K562 (cell line): ENCODE data around the gene POLD3. TPM values are rescaled to one million over a fixed set of nuclear protein-coding genes. Genes with fewer than 3 reads are reported as not detected.

Experiments used
- ATAC-seq: fragments of 200-7000 bp; cut with Tn5 transposase; 3 replicates; pipeline ENCODE4 v1.9.1; 2020; ENCODE audit warnings: moderate library complexity
- BruUV-seq: library from RNA; stranded (reverse); fragments of 400-500 nt; replicated peaks from 2 replicates; lab custom pipeline; 2021; lab: Mats Ljungman, UMichigan
- CTCF ChIA-PET: fragments of 300-600 bp; formaldehyde crosslinking; extraction: SDS; loops from one replicate; lab custom pipeline; 2021; ENCODE audit warnings: low intra/inter-chr PET ratio; lab: Yijun Ruan, JAX
- POLR2A ChIA-PET: fragments of 300-600, 350-650 bp; sonication (Branson Sonifier 250); formaldehyde crosslinking; extraction: SDS; loops from one replicate; lab custom pipeline; 2021; ENCODE audit warnings: antibody characterized with exemption, inconsistent platforms; lab: Yijun Ruan, JAX
- DNase-seq, 4 experiments: peaks; one replicate each; pipeline versions ENCODE4 v3.0.0 to v3.0.0-alpha.2; 2011 to 2018; ENCODE audit warnings: low spot score in 3 of 4, mixed read lengths in 3 of 4; ENCODE audit errors: extremely low read depth in 1 of 4
- FAIRE-seq: peaks from 2 replicates; lab custom pipeline; 2011; peaks lifted over from hg19 to GRCh38; lab: Jason Lieb, UNC
- H2AFZ ChIP-seq: 2 replicates; pipeline ENCODE4 v1.6.0; 2011; ENCODE audit warnings: low read depth, low read length, control low read depth, inconsistent platforms
- H3K27ac ChIP-seq: fragments of 200-600 bp; 3 replicates; pipeline ENCODE4 v1.8.0; 2011; ENCODE audit warnings: low read depth, mild to moderate bottlenecking, control low read depth, inconsistent platforms, low read length, moderate library complexity, mixed read lengths; ENCODE audit errors: extremely low read depth
- H3K27me3 ChIP-seq, 2 experiments: fragments of 300-600 bp in 1 of 2; 2 replicates in 1 of 2; 3 replicates in 1 of 2; pipeline versions ENCODE4 v1.6.0 to v1.8.0; 2011; ENCODE audit warnings: inconsistent platforms in 2 of 2, low read length in 2 of 2, mild to moderate bottlenecking in 1 of 2, mixed read lengths in 1 of 2, moderate library complexity in 1 of 2; ENCODE audit not compliant: control insufficient read depth in 2 of 2, insufficient read depth in 2 of 2
- H3K36me3 ChIP-seq: fragments of 300-600 bp; 3 replicates; pipeline ENCODE4 v1.8.0; 2011; ENCODE audit warnings: mild to moderate bottlenecking, low read length, inconsistent platforms; ENCODE audit not compliant: control insufficient read depth, insufficient read depth
- H3K4me1 ChIP-seq, 2 experiments: fragments of 200-600 bp in 1 of 2; replicated peaks in 1 of 2; 2 replicates in 1 of 2; 3 replicates in 1 of 2; pipeline versions ENCODE4 v1.5.1 to v1.8.0; 2011; ENCODE audit warnings: inconsistent platforms in 2 of 2, low read length in 2 of 2, mild to moderate bottlenecking in 1 of 2, mixed read lengths in 1 of 2, moderate library complexity in 1 of 2; ENCODE audit not compliant: control insufficient read depth in 2 of 2, insufficient read depth in 2 of 2
- H3K4me2 ChIP-seq: 2 replicates; pipeline ENCODE4 v1.6.1; 2011; ENCODE audit warnings: low read length, control low read depth, inconsistent platforms, mixed read lengths; ENCODE audit not compliant: insufficient read depth
- H3K4me3 ChIP-seq: fragments of 200-600 bp; sonication (generic), shearing (Covaris generic); 2 replicates; pipeline ENCODE4 v1.5.1; 2016; ENCODE audit warnings: control low read depth, inconsistent platforms
- H3K79me2 ChIP-seq: fragments of 200-600 bp; 3 replicates; pipeline ENCODE4 v1.8.0; 2011; ENCODE audit warnings: low read length, inconsistent platforms; ENCODE audit not compliant: control insufficient read depth, insufficient read depth
- H3K9ac ChIP-seq, 2 experiments: 2 replicates each; pipeline versions ENCODE4 v1.6.0 to v1.6.1; 2011; ENCODE audit warnings: low read depth in 2 of 2, low read length in 2 of 2, control low read depth in 1 of 2, inconsistent platforms in 1 of 2, mild to moderate bottlenecking in 1 of 2, mixed read lengths in 1 of 2; ENCODE audit not compliant: insufficient read depth in 1 of 2
- H3K9me1 ChIP-seq: one replicate; pipeline ENCODE4 v1.6.0; 2011; ENCODE audit warnings: inconsistent platforms, mild to moderate bottlenecking, low read length, moderate library complexity; ENCODE audit not compliant: control insufficient read depth, insufficient read depth
- H3K9me3 ChIP-seq: replicated peaks from 2 replicates; pipeline ENCODE4 v1.5.1; 2011; ENCODE audit warnings: low read depth, low read length, inconsistent platforms; ENCODE audit not compliant: control insufficient read depth, insufficient read depth
- H4K20me1 ChIP-seq: replicated peaks from 2 replicates; pipeline ENCODE4 v1.6.1; 2011; ENCODE audit warnings: low read length, inconsistent platforms, mixed read lengths; ENCODE audit not compliant: control insufficient read depth, insufficient read depth
- ADNP ChIP-seq: fragments of 200-800 bp; sonication (Bioruptor generic); IDR thresholded peaks from 2 replicates; pipeline ENCODE4 v1.6.1; 2016; ENCODE audit warnings: missing genetic modification characterization, missing compliant biosample characterization
- ARNT ChIP-seq, 2 experiments: fragments of 450-650 bp; IDR thresholded peaks; 2 replicates each; pipeline ENCODE4 v1.6.1; 2016; ENCODE audit warnings: mild to moderate bottlenecking in 1 of 2
- ATF7 ChIP-seq: fragments of 450-650 bp; IDR thresholded peaks from 2 replicates; pipeline ENCODE4 v1.7.1; 2014; ENCODE audit warnings: mild to moderate bottlenecking, moderate library complexity
- HNRNPK ChIP-seq: fragments of 200-400 bp; formaldehyde crosslinking; IDR thresholded peaks from one replicate; pipeline ENCODE4 v1.6.1; 2018; ENCODE audit warnings: mild to moderate bottlenecking, low read depth, low read length; ENCODE audit not compliant: poor library complexity, severe bottlenecking
- ID3 ChIP-seq, 2 experiments: fragments of 250-450 bp in 1 of 2; fragments of 450-650 bp in 1 of 2; sonication (Bioruptor Pico) in 1 of 2; IDR thresholded peaks; 2 replicates each; pipeline versions ENCODE4 v1.6.1 to v1.8.0; 2016 to 2021; ENCODE audit warnings: mild to moderate bottlenecking in 2 of 2, moderate library complexity in 2 of 2, missing compliant biosample characterization in 1 of 2, missing genetic modification characterization in 1 of 2
- KLF10 ChIP-seq: fragments of 250-450 bp; sonication (Bioruptor Pico); IDR thresholded peaks from 2 replicates; pipeline ENCODE4 v1.6.1; 2021; ENCODE audit warnings: matching md5 sums
- MED1 ChIP-seq: sonication (generic); formaldehyde crosslinking; IDR thresholded peaks from 2 replicates; pipeline ENCODE4 v1.8.1; 2023; ENCODE audit warnings: missing genetic modification reagents, borderline replicate concordance
- MYBL2 ChIP-seq, 2 experiments: fragments of 450-650 bp in 1 of 2; sonication (generic) in 1 of 2; formaldehyde crosslinking in 1 of 2; IDR thresholded peaks; 2 replicates each; pipeline versions ENCODE4 v1.6.1 to v1.8.1; 2017 to 2022; ENCODE audit warnings: borderline replicate concordance in 1 of 2, inconsistent platforms in 1 of 2, low read depth in 1 of 2, mild to moderate bottlenecking in 1 of 2, missing genetic modification reagents in 1 of 2, moderate library complexity in 1 of 2
- RAD21 ChIP-seq, 2 experiments: fragments of 250-450 bp in 1 of 2; fragments of 450-650 bp in 1 of 2; sonication (Bioruptor Pico) in 1 of 2; formaldehyde crosslinking in 1 of 2; IDR thresholded peaks in 1 of 2; conservative IDR thresholded peaks in 1 of 2; 2 replicates each; pipeline versions ENCODE4 v1.4.0 to v1.8.0; 2020 to 2022; ENCODE audit warnings: mild to moderate bottlenecking in 2 of 2, moderate library complexity in 1 of 2
- ZNF23 ChIP-seq: fragments of 250-450 bp; sonication (Bioruptor Pico); IDR thresholded peaks from 2 replicates; pipeline ENCODE4 v1.4.0; 2020; ENCODE audit warnings: mild to moderate bottlenecking
- ZNF780A ChIP-seq: fragments of 250-450 bp; sonication (Bioruptor Pico); IDR thresholded peaks from 2 replicates; pipeline ENCODE4 v1.5.0; 2021; ENCODE audit warnings: mild to moderate bottlenecking
- ZSCAN29 ChIP-seq: fragments of 450-650 bp; IDR thresholded peaks from 2 replicates; pipeline ENCODE4 v1.6.1; 2017
- WGBS: fragments of 100-300 bp; shearing (Covaris generic); methylation state at CpG from one replicate; pipeline ENCODE4 v1.1.6; 2016; ENCODE audit warnings: low coverage, mixed read lengths; ENCODE audit not compliant: insufficient coverage; ENCODE audit errors: missing lambda C conversion rate; 5-methylcytosine and 5-hydroxymethylcytosine counted together
- in situ Hi-C: fragments of 300-500 bp; cut with MboI; formaldehyde crosslinking; loops from 4 replicates; pipeline ENCODE4 v1.15.0; 2018; ENCODE audit warnings: inconsistent platforms, mixed read lengths
- intact Hi-C: fragments of 100-400 bp; cut with micrococcal nuclease; formaldehyde crosslinking; loops from 2 replicates; pipeline ENCODE4 v1.14.2; 2022
- polyA plus RNA-seq, 8 experiments: library from polyadenylated mRNA; depleted of rRNA in 4 of 8; stranded (reverse) in 5 of 8; unstranded in 3 of 8; fragments of >200 nt; fragmentation: Nextera tagmentation in 2 of 8; fragmentation: Illumina TruSeq in 1 of 8; extraction: Ambion mirVana in 2 of 8; extraction: Trizol in 1 of 8; gene quantifications; 2 replicates each; pipeline versions ENCODE4 v1.2.1 to v1.2.3, GENCODE V29; 2011 to 2014; ENCODE audit warnings: inconsistent platforms in 1 of 8, missing spikeins in 1 of 8
- total RNA-seq, 7 experiments: library from RNA; depleted of rRNA in 6 of 7; stranded (reverse); fragments of >200 nt in 6 of 7; fragmentation: Illumina TruSeq in 2 of 7; extraction: Trizol in 2 of 7; gene quantifications; 2 replicates each; pipeline versions ENCODE4 v1.2.1 to v1.2.3, GENCODE V29; 2011 to 2021; ENCODE audit warnings: low replicate concordance in 1 of 7
- TF ChIP-seq, protein P1 (sequence below): sonication (generic); formaldehyde crosslinking; IDR thresholded peaks from 2 replicates; pipeline ENCODE4 v1.8.0; 2023; ENCODE audit warnings: mild to moderate bottlenecking, missing genetic modification reagents
- TF ChIP-seq, protein P2 (sequence below): fragments of 450-650 bp; IDR thresholded peaks from 2 replicates; pipeline ENCODE4 v1.6.1; 2017; ENCODE audit warnings: mild to moderate bottlenecking, moderate library complexity

POLD3 gene
- total and polyA plus RNA-seq, 9 of the 15 experiments (the other 6 are each of a cell fraction or from before 2014, with no cell fraction given), result 10.6 to 40.1 (median 24.6) TPM

- TF ChIP-seq, protein P1, sequence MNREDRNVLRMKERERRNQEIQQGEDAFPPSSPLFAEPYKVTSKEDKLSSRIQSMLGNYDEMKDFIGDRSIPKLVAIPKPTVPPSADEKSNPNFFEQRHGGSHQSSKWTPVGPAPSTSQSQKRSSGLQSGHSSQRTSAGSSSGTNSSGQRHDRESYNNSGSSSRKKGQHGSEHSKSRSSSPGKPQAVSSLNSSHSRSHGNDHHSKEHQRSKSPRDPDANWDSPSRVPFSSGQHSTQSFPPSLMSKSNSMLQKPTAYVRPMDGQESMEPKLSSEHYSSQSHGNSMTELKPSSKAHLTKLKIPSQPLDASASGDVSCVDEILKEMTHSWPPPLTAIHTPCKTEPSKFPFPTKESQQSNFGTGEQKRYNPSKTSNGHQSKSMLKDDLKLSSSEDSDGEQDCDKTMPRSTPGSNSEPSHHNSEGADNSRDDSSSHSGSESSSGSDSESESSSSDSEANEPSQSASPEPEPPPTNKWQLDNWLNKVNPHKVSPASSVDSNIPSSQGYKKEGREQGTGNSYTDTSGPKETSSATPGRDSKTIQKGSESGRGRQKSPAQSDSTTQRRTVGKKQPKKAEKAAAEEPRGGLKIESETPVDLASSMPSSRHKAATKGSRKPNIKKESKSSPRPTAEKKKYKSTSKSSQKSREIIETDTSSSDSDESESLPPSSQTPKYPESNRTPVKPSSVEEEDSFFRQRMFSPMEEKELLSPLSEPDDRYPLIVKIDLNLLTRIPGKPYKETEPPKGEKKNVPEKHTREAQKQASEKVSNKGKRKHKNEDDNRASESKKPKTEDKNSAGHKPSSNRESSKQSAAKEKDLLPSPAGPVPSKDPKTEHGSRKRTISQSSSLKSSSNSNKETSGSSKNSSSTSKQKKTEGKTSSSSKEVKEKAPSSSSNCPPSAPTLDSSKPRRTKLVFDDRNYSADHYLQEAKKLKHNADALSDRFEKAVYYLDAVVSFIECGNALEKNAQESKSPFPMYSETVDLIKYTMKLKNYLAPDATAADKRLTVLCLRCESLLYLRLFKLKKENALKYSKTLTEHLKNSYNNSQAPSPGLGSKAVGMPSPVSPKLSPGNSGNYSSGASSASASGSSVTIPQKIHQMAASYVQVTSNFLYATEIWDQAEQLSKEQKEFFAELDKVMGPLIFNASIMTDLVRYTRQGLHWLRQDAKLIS (CRISPR knock-in tag), result no peak
- TF ChIP-seq ID3 (CRISPR knock-in tag; IDR thresholded peaks at IDR 0.05), result no peak
- TF ChIP-seq ID3 (tag; IDR thresholded peaks at IDR 0.05), result no peak
- TF ChIP-seq RAD21 (CRISPR knock-in tag; conservative IDR thresholded peaks at IDR 0.05 in 1 of 2, IDR thresholded peaks at IDR 0.05 in 1 of 2), result no peak
- no peak for TF ChIP-seq MED1 (CRISPR knock-in tag)
These were observed 13.0 kb downstream of the POLD3 start (continued) for GRCh38 chr11:74605403-74605802.

- Histone ChIP-seq H3K79me2 (no peaks in the 10 kb centered on the region), H3K27ac (no peak overlapping the region), H3K4me1 (no peaks in the 10 kb centered on the region), H3K4me3 (no peak overlapping the region), H4K20me1 (0 out of 2 replicates have a peak, but pooled peaks cover 2% of the 10 kb centered on the region), H3K36me3 (peaks cover 47% of the 10 kb centered on the region), H2AFZ (no peak overlapping the region), H3K9ac (no peak overlapping the region), H3K27me3 (no peaks in the 10 kb centered on the region), H3K4me2 (no peak overlapping the region), H3K9me1 (no peaks in the 10 kb centered on the region), H3K9me3 (no peaks in the 10 kb centered on the region)
- FAIRE-seq (no peak), DNase-seq (no peak), ATAC-seq (no peak)
- ChIA-PET CTCF (no interaction called here), POLR2A (interaction anchor here (0.6 to 4.2 kb wide), 4 partner anchors 9 to 983 kb away, joined by 3 to 14 read pairs (median 4); no protein-coding TSS in a partner anchor)
- TF ChIP-seq ATF7, result no peak
- no peak for TF ChIP-seq ADNP (tag)
- TF ChIP-seq KLF10 (CRISPR knock-in tag), result no peak
- TF ChIP-seq ZNF780A (CRISPR knock-in tag), result no peak
- no peak for TF ChIP-seq ZNF23 (CRISPR knock-in tag)
- TF ChIP-seq, protein P2, sequence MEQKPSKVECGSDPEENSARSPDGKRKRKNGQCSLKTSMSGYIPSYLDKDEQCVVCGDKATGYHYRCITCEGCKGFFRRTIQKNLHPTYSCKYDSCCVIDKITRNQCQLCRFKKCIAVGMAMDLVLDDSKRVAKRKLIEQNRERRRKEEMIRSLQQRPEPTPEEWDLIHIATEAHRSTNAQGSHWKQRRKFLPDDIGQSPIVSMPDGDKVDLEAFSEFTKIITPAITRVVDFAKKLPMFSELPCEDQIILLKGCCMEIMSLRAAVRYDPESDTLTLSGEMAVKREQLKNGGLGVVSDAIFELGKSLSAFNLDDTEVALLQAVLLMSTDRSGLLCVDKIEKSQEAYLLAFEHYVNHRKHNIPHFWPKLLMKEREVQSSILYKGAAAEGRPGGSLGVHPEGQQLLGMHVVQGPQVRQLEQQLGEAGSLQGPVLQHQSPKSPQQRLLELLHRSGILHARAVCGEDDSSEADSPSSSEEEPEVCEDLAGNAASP, result no peak
- TF ChIP-seq HNRNPK, result no peak
- no peak for TF ChIP-seq MYBL2 (IDR thresholded peaks at IDR 0.05; ENCODE audit: low read depth)
- no peak for TF ChIP-seq MYBL2 (CRISPR knock-in tag; IDR thresholded peaks at IDR 0.05; ENCODE audit: borderline replicate concordance)
- TF ChIP-seq ZSCAN29, result no peak
- TF ChIP-seq ARNT (IDR thresholded peaks at IDR 0.05), result no peak
- intact Hi-C loops (no loop called here), in situ Hi-C loops (no loop called here)
- 74% methylated on average over 4 of the region's 4 CpGs for WGBS
- BruUV-seq, result no TSS peak
These were observed 16.0 kb downstream of the POLD3 start for GRCh38 chr11:74608431-74608830.
